ENCODE data around the gene LARP1.
A peak's percentile ranks its signal among the peaks of the same experiment; 100 is the strongest.

LARP1 gene

GRCh38 chr5:154762261-154762660, 7.1 kb downstream of the LARP1 start:
- DNase-seq (ENCODE audit: low spot score) = no peak

GRCh38 chr5:154762700-154763099, 7.5 kb downstream of the LARP1 start:
- no peak for DNase-seq (ENCODE audit: low spot score)

DNA sequence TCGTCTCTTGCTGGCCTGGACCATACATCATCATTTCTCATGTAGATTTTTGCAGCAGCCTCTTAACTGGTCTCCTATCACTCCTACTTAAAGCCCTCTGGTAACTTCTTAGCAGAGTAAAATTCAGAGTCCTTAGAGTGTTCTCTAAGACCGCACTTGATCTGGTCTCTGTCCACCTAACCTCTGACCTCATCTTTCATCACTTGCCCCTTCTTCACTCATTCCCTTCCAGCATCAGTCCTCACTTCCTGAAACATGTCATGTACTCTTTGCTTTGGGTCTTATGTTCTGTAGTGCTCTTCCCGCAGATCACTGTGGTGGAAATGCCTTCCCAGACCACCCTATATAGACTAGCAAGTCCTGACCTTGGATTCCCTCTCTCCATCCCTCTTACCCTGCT, 9.8 kb downstream of the LARP1 start:
- no peak for DNase-seq (ENCODE audit: low spot score)

DNA sequence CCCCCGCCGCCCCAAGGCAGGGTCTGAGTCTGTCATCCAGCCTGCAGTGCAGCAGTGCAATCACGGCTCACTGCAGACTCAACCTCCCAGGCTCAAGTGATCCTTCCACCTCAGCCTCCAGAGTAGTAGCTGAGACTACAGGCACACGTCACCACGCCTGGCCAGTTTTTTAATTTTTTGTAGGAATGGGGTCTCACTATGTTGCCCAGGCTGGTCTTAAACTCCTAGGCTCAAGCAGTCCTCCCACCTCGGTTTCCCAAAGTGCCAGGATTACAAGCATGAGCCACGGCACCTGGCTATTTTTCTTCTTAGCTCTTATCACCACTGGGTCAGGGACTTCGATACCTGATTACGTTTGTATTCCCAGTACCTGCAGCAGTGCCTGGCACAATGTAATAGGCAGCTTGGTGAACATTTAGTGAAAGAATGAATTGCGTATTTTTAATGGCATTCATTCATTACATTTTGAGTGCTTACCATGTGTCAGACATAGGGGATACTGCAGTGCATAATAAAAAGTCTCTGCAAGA, 10.3 kb downstream of the LARP1 start:
- no peak for DNase-seq (ENCODE audit: low spot score)

DNA sequence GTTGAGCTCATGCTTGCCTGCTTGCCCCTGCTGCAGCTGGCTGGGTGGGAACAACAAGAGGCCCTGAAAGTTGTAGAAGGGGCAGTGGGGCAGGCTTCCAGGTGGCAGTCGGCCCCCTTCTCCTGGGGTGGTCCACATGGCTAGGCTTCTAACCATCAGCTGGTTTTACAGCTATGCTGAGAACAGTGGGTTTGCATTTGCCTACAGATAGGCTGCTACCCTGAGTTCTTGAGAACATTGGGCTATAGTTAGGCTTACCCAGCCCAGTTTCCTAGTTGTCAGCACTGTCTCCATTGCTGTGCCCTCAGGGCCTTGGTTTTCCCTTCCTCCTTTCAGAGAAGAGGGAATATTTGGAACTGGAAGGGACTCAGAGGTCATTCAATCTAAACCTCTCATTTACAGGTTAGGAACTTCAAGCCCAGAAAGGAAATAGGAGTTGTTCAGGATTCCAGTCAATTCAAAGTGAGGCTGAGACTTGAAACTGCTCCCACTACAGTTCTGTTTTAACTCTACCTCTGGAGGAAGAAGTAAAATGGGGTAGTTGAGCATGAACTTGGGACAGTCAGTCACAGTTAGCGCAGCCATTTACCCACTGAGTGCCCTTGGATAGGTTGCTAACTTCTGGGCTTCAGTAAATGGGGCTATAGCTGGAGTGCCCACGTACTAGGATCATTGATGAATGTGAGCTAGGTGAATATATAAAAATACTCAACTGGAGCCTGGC, 11.5 kb downstream of the LARP1 start:
- no peak for DNase-seq (ENCODE audit: low spot score)

- no peak for DNase-seq (ENCODE audit: low spot score)
These were observed 12.4 kb downstream of the LARP1 start for GRCh38 chr5:154767576-154767975.

DNA sequence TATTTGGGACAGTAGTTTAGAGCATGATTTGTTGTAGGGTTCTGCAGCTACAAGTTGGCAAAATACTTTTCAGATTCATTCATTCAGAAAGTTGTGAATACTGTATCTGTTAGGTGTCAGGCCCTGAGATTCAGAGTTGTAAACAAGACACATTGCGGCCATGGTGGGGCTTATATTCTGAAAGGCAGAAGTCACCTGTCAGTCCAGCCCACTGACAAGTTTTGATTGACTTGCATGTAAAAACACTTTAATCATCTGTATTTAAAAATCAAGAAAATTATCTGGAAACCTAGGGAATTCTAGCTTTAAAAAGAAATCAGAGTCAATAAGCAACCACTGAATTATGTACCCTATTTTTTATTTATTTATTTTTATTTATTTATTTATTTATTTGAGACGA, 13.0 kb downstream of the LARP1 start:
- DNase-seq (ENCODE audit: low spot score) = no peak

DNA sequence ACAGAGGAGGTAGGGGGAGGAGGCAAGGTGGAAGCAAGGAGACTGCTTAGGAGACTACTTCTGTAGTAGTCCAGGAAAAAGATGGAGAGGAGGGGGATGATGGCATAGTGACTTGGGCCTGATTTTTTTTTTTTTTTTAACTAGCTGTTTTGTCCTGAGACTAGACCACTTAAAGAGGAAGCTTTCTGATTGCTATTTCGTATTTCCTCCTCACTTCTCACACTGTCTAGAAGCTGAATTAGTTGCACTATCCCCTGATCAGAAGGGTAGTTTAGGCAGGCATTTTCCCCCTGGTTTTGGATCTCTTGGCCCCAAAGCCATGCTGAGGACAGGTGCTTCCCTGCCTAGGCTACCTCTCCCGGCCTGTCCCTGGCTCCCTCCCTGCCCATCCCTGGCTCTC, 14.9 kb downstream of the LARP1 start:
- DNase-seq (ENCODE audit: low spot score) = no peak

- DNase-seq (ENCODE audit: low spot score) = peak; percentile 63
These were observed 16.3 kb downstream of the LARP1 start for GRCh38 chr5:154771383-154771901.

GRCh38 chr5:154773326-154773725, 18.1 kb downstream of the LARP1 start:
- no peak for DNase-seq (ENCODE audit: low spot score)

DNA sequence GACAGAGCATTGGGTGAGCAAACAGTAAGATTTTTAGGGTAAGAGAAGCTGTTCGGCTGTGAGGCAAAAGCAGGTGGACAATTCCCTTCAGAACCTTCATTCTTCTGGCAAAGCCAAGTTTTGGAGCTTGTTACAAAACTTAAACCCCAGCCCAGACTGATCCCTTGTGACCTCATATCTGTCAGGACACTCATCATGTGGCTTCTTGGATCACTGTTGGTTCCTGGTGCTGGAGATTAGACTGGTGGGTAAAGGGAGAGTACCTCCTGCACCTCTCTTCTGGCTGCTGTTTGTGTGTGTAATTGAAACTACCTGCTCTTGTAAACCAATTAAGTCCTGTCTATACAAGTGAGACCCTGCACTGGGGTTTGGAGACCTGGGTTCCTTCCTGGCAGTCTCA, 21.0 kb downstream of the LARP1 start:
- DNase-seq (ENCODE audit: low spot score) = no peak

DNA sequence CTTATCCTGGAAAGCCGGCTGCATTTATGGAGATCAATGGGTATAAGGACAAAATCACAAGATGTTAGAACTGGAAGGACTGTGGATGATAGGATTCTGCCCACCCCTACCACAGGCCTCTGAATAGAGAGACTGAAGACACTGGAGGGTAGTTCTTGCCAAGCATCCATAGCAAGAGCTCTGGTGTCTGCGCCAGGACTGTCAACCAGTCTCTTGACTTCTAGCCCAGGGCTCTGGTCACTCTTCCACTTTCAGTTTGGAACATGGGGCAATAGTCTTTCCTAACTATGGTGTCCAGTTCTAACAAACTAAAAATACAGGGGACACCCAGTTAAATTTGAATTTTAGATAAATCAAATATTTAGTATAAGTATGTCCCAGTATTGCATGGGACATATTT, 23.4 kb downstream of the LARP1 start:
- DNase-seq (ENCODE audit: low spot score) = no peak

GRCh38 chr5:154779105-154779504, 23.9 kb downstream of the LARP1 start:
- no peak for DNase-seq (ENCODE audit: low spot score)

DNA sequence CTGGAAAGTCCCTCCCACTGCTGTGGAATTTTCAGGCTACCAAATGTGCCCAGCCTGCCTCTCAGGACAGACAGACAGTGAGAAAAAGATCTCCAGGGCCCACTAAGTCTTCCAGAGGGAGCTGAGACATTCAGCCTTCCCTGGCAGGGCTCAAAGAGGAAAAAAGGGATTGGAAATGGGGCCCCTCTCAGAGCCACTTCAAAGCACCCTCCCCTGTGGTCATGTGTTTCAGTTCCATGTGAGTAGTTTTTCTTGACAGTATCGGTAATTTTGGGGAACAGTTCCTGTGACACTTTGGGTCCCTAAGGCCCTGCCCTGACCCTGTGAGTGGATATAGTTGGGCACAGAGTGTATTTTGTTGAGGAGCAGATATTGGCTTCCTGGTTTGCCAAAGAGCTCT, 25.0 kb downstream of the LARP1 start:
- DNase-seq (ENCODE audit: low spot score) = no peak

DNA sequence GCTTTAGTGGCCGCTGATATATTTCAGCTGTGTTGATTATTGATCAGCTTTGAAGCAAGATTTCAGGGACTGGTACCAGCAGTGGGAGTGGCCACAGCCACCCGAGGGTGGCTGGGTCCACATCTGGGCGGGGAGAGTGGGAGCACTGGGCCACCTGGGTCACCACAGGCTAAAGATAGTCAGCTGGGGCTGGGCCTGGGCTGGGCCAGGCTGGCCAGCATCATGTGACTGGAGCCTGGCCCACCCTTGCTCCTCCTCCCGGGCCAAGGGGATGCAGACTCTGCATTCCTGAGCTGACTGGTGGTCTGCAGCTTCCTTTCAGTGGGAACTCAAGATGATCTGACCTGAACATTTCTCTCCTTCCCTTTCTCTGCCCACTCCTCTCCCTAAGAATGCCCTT, 27.1 kb downstream of the LARP1 start:
- DNase-seq (ENCODE audit: low spot score) = peak; percentile 62

DNA sequence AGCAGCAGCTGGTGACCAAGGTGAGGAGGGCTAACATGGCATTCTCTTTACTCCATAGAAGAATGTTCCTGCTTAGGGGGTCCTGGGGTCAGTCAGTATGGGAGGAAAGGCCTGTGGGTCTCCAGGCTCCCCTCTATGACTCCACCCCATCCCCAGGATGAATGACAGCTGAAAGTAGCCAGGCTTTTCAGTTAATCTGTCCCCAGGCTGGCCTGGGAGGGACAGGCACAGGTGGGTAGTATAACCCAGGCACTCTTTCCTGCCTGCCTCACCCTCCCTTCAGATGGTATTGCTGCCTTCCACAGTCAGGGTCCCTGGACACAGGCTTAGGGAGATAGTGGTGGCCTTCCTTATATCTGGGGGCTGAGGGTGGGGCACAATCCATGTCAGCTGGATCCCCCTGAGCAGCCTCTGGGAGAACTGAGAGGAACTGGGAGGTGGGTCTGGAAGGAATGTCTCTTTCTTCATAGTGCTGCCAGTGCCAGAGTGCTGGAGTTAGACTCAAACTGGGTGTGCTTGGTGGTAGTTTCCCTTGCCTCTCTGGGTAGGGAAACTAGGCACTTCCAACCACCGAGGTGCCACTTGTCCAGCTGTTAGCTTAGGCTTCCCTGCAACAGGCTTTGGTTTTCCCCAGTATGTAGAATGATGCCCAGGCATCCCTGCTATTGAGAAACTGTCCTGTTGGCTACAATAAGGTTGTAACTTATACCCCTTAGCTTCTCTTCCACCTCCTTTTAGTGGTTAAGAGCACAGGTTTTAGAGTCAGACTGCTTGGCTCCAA, 27.8 kb downstream of the LARP1 start:
- DNase-seq (ENCODE audit: low spot score) = no peak

DNA sequence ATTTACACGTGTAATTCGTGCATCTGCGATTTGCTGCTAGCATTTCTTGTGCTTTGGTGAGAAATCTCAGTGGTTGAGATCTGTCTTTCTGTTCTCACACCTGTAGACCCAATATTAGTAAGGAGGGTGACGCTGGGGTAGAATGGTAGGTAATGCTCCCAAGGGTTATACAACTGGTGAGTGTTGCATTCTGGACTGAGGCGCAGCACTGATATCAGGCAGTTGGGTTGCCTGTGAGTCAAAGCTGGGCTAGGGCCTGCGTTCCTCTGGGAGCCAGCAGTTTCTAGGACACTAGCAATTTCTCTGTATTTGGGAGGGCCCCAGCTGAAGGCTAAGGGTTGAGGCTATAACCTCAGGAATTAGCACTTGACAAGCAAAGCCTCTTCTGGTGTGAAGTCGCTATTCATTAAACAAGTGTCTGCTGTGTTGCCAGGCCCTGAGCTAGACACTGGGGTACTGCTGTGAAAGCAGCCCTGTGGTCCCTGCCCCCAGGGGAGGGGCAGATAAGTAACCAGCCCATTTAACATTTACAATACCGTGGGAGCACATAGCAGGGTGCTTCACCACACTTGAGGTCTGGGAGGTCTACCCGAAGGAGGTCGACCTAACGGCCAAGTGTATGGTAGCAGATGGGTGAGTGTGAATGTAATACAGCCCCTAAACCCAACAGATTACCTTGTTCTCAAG, 28.7 kb downstream of the LARP1 start:
- DNase-seq (ENCODE audit: low spot score) = no peak

DNA sequence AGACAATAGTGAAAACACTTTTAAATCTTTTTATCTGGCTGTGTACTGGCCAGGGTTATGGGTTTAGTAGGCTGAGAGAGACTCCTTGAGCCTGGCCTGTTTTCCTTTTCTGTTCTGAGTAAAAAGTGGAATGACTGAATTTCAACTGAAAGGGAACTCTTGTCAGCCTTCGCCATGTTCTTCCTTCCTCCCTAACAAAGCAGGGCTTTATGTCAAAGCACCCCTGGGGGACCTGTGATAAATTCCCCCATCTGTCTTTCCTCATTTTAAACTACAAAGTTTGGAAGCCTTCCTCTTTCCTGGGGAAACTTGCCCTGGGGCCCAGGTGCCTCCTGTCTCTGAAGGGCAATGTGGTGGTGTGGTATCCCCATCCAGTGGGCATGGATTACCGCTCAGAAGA, 29.7 kb downstream of the LARP1 start:
- no peak for DNase-seq (ENCODE audit: low spot score)

GRCh38 chr5:154786414-154786813, 31.2 kb downstream of the LARP1 start:
- no peak for DNase-seq (ENCODE audit: low spot score)

DNA sequence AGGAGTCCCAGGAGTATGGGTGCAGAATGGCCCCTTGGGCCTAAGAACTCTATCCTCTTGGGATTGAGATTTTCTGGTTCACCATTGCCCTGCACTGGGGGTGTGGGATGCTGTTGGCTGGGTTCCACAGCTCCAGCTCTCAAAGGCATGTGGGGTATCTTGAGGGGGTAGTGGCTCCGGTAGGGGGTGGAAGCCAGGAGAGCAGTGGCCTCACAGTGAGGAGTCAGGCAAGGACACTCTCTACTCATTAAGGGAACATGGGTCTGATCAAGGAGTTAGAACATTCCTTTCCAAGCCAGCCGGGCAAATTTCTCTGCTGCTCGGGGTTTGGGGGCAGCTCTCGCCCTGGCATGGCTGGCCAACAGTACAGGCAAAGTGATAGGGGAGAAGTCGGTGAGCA, 33.0 kb downstream of the LARP1 start:
- no peak for DNase-seq (ENCODE audit: low spot score)

DNA sequence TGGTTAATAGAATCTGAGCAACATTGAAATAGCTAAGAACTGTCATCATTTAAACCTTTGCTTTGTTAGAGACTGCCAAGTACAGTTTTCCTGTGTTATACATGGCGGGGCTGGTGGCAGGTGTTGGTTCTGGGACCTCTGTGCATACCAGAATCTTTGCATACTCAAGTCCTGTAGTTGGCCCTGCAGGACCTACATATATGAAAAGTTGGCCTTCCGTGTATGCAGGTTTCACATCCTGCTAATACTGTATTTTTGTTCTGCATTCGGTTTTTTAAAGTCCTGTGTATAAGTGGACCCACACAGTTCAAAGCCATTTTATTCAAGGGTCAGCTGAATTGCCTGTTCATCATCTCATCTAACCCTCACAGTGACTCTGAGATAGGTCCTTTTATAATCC, 36.4 kb downstream of the LARP1 start:
- no peak for DNase-seq (ENCODE audit: low spot score)

Measured in ecto neural progenitor cell (in vitro differentiated cells).